Breast epithelium (tissue), 4 donors: ENCODE results near the gene CPNE4. TPM values are rescaled to one million over a fixed set of nuclear protein-coding genes. Genes with fewer than 3 reads are reported as not detected.
A peak's percentile ranks its signal among the peaks of the same experiment; 100 is the strongest.

Experiments used
- DNase-seq, 2 donors: peaks; one replicate each; pipeline ENCODE4 v3.0.0-alpha.2; 2019; ENCODE audit warnings: low spot score in 2 of 2
- H3K27ac ChIP-seq, 2 donors: fragments of 200-600 bp; sonication (generic) in 1 of 2; one replicate each; pipeline ENCODE4 v1.5.1; 2016 to 2019; ENCODE audit warnings: mild to moderate bottlenecking in 1 of 2
- H3K27me3 ChIP-seq, 2 donors: fragments of 200-600 bp; sonication (generic) in 1 of 2; one replicate each; pipeline versions ENCODE4 v1.5.1 to v1.6.0; 2017 to 2019; ENCODE audit warnings: control low read depth in 1 of 2, mild to moderate bottlenecking in 1 of 2
- H3K36me3 ChIP-seq: fragments of 200-600 bp; one replicate; pipeline ENCODE4 v1.5.1; 2019
- H3K4me1 ChIP-seq, 2 donors: fragments of 200-600 bp; sonication (generic); one replicate each; pipeline ENCODE4 v1.5.1; 2016 to 2019; ENCODE audit warnings: control low read depth in 1 of 2
- H3K4me3 ChIP-seq, 3 donors: fragments of 200-600 bp; sonication (generic); 1 replicate in 2 of 3; 2 replicates in 1 of 3; pipeline ENCODE4 v1.5.1; 2016 to 2019; ENCODE audit warnings: mild to moderate bottlenecking in 3 of 3, moderate library complexity in 2 of 3
- H3K9me3 ChIP-seq, 2 donors: fragments of 200-600 bp; sonication (generic) in 1 of 2; one replicate each; pipeline ENCODE4 v1.5.1; 2016 to 2019; ENCODE audit warnings: control low read depth in 1 of 2
- CTCF ChIP-seq, 3 donors: fragments of 450-650 bp; IDR thresholded peaks; one replicate each; pipeline ENCODE4 v1.5.1; 2016 to 2017; ENCODE audit warnings: antibody characterized with exemption in 3 of 3, mild to moderate bottlenecking in 3 of 3, moderate library complexity in 3 of 3
- POLR2A ChIP-seq: fragments of 450-650 bp; IDR thresholded peaks from one replicate; pipeline ENCODE4 v1.6.1; 2016; ENCODE audit warnings: antibody characterized with exemption, mild to moderate bottlenecking, moderate library complexity
- POLR2AphosphoS5 ChIP-seq, 3 donors: sonication (generic); formaldehyde crosslinking; IDR thresholded peaks; one replicate each; pipeline ENCODE4 v1.6.1; 2017; ENCODE audit warnings: antibody characterized with exemption in 3 of 3
- intact Hi-C: fragments of 100-400 bp; cut with DNase I; formaldehyde crosslinking; loops from one replicate; pipeline ENCODE4 v1.15.1; 2023; ENCODE audit warnings: low total_unique reads
- total RNA-seq, 3 donors: library from RNA; depleted of rRNA; stranded (reverse); fragments of >200 nt; gene quantifications; one replicate each; pipeline ENCODE4 v1.1.0, GENCODE V29; 2016

CPNE4 gene
- total RNA-seq, 3 donors from 2014 or later = 0.16 TPM; not detected in 2

DNA sequence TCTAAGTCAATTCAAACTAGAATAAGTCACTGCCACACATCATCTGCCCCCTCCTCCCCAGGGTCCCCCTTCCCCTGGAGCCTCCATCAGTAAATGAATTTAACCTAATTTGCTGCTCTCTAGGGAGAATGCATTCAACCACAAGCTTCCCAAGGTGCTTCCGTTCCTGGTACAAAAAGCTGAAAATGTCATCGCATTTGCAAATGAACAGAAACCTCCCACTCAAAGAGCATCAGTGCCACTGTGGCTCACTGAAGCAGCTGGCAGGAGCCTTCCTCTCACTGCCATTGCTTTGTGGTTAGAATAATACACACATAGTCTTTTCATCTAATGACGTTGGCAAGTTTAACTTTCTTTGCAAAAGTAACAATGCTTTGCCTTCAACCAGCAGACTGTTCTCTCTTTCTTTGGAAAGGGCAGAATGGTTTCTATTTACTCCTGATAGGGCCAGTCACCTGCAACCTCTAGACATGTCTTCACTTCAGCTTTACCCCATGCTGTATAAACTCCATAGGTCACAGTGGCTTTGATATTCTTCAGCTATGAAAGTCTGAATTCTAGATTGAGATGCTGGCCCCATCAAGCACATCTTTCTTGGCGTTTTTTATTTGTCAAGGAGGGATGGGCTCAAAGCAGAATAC is 238.1 kb downstream of the CPNE4 start:
- H3K36me3 ChIP-seq = no peaks in the 10 kb centered on the region
- no peaks in the 10 kb centered on the region for H3K9me3 ChIP-seq
- no peaks in the 10 kb centered on the region for H3K27me3 ChIP-seq
- TF ChIP-seq POLR2A (no peak), CTCF (IDR thresholded peaks at IDR 0.05) (no peak), POLR2AphosphoS5 (IDR thresholded peaks at IDR 0.05) (no peak)
- H3K4me1 ChIP-seq = no peaks in the 10 kb centered on the region
- H3K4me3 ChIP-seq = no peak overlapping the region
- H3K27ac ChIP-seq = no peak overlapping the region
- intact Hi-C loops = no loop called here
- no peak for DNase-seq

DNA sequence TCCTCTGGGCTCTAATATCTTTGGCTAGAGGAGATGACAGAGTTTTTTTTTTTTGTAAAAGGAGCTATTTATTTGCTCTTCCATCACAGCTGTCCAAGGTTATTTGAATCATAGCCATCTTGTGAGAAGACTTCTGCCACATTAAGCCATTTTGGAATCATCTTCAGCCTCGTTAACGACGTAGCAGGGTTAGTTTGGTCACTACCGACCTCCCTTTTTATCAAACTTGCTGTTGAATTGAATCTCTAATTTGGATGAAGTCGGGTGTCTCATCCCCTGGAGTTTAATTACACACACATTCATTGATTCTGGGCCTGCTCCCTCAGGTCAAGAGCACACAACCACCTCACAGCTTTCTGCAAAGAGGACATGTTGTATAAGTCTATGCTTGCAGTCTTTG is 238.7 kb downstream of the CPNE4 start:
- Histone ChIP-seq H3K4me3 (no peak overlapping the region), H3K4me1 (no peaks in the 10 kb centered on the region), H3K27ac (no peak overlapping the region), H3K36me3 (no peaks in the 10 kb centered on the region), H3K9me3 (no peaks in the 10 kb centered on the region), H3K27me3 (no peaks in the 10 kb centered on the region)
- intact Hi-C loops = no loop called here
- TF ChIP-seq POLR2AphosphoS5 (IDR thresholded peaks at IDR 0.05) = no peak
- no peak for TF ChIP-seq POLR2A
- no peak for DNase-seq

- no peak for DNase-seq
- H3K9me3 ChIP-seq = no peaks in the 10 kb centered on the region
- no peak overlapping the region for H3K27ac ChIP-seq
- H3K4me1 ChIP-seq = no peaks in the 10 kb centered on the region
- TF ChIP-seq POLR2AphosphoS5 (IDR thresholded peaks at IDR 0.05) = no peak
- TF ChIP-seq CTCF (IDR thresholded peaks at IDR 0.05) = no peak
- no peak for TF ChIP-seq POLR2A
- H3K4me3 ChIP-seq = no peak overlapping the region
- intact Hi-C loops = no loop called here
- no peaks in the 10 kb centered on the region for H3K36me3 ChIP-seq
- H3K27me3 ChIP-seq = no peaks in the 10 kb centered on the region
Observed at GRCh38 chr3:131795390-131796090, 239.3 kb downstream of the CPNE4 start.

GRCh38 chr3:131794766-131795388 is 239.9 kb downstream of the CPNE4 start:
- H3K27me3 ChIP-seq = no peaks in the 10 kb centered on the region
- no peak for DNase-seq

GRCh38 chr3:131793870-131794269 is 240.9 kb downstream of the CPNE4 start:
- intact Hi-C loops = no loop called here
- Histone ChIP-seq H3K4me3 (no peak overlapping the region), H3K4me1 (no peaks in the 10 kb centered on the region), H3K27ac (no peak overlapping the region), H3K27me3 (no peaks in the 10 kb centered on the region), H3K9me3 (no peaks in the 10 kb centered on the region), H3K36me3 (no peaks in the 10 kb centered on the region)
- TF ChIP-seq POLR2A (no peak), POLR2AphosphoS5 (IDR thresholded peaks at IDR 0.05) (no peak), CTCF (IDR thresholded peaks at IDR 0.05) (no peak)
- no peak for DNase-seq

More at GRCh38 chr3:131794766-131795388, 239.9 kb downstream of the CPNE4 start:
- no peaks in the 10 kb centered on the region for H3K36me3 ChIP-seq
- peak in 2 of 3 donors; percentile 35 to 48 for TF ChIP-seq CTCF (IDR thresholded peaks at IDR 0.05)
- no peak for TF ChIP-seq POLR2AphosphoS5 (IDR thresholded peaks at IDR 0.05)
- TF ChIP-seq POLR2A = no peak
- no peak overlapping the region for H3K4me3 ChIP-seq
- no peaks in the 10 kb centered on the region for H3K4me1 ChIP-seq
- intact Hi-C loops = no loop called here
- H3K27ac ChIP-seq = no peak overlapping the region
- H3K9me3 ChIP-seq = no peaks in the 10 kb centered on the region
